Body of pancreas (tissue), 4 donors: ENCODE measurements around the gene GAB2. TPM values are rescaled to one million over a fixed set of nuclear protein-coding genes. Genes with fewer than 3 reads are reported as not detected.
A peak's percentile ranks its signal among the peaks of the same experiment; 100 is the strongest.
"Not testable (repeated sequence)": the region's sequence is repeated elsewhere in the genome, so short reads cannot be mapped to it uniquely, and the experiment has no call there.

Experiments
- ATAC-seq: fragments of 150-250 bp; one replicate; pipeline ENCODE4 v1.9.1; 2016
- DNase-seq, 4 donors: peaks; one replicate each; pipeline ENCODE4 v3.0.0-alpha.2; 2019
- H3K27ac ChIP-seq, 4 donors: fragments of 200-600 bp; sonication (generic); 1 replicate in 3 of 4; 2 replicates in 1 of 4; pipeline versions ENCODE4 v1.5.1 to v1.6.1; 2016 to 2019; ENCODE audit warnings: mild to moderate bottlenecking in 1 of 4, mixed read lengths in 1 of 4, moderate library complexity in 1 of 4
- H3K27me3 ChIP-seq, 2 donors: fragments of 200-600 bp; sonication (generic); one replicate each; pipeline ENCODE4 v1.6.0; 2016; ENCODE audit warnings: mild to moderate bottlenecking in 1 of 2
- H3K36me3 ChIP-seq, 2 donors: fragments of 200-600 bp; sonication (generic); replicated peaks in 1 of 2; 2 replicates each; pipeline ENCODE4 v1.5.1; 2016; ENCODE audit warnings: low read depth in 2 of 2; ENCODE audit not compliant: insufficient read depth in 1 of 2
- H3K4me1 ChIP-seq: fragments of 200-600 bp; sonication (generic); one replicate; pipeline ENCODE4 v1.6.0; 2016
- H3K4me3 ChIP-seq, 2 donors: fragments of 200-600 bp; sonication (generic); 1 replicate in 1 of 2; 2 replicates in 1 of 2; pipeline ENCODE4 v1.5.1; 2016 to 2019
- H3K9me3 ChIP-seq, 3 donors: fragments of 200-600 bp; sonication (generic); 1 replicate in 2 of 3; 2 replicates in 1 of 3; pipeline ENCODE4 v1.5.1; 2016
- CTCF ChIP-seq, 7 experiments: fragments of 450-650 bp in 4 of 7; fragments of 200-600 bp in 3 of 7; sonication (generic) in 3 of 7; IDR thresholded peaks; one replicate each; pipeline ENCODE4 v1.5.1; 2016 to 2019; ENCODE audit warnings: antibody characterized with exemption in 7 of 7
- POLR2A ChIP-seq, 3 donors: fragments of 450-650 bp; IDR thresholded peaks; one replicate each; pipeline ENCODE4 v1.6.1; 2016; ENCODE audit warnings: antibody characterized with exemption in 3 of 3, mild to moderate bottlenecking in 2 of 3
- WGBS, 2 donors: methylation state at CpG; one replicate each; pipeline ENCODE4 v1.1.5; 2017; 5-methylcytosine and 5-hydroxymethylcytosine counted together
- intact Hi-C: fragments of 100-400 bp; cut with DNase I; formaldehyde crosslinking; loops from one replicate; pipeline ENCODE4 v1.15.1; 2023
- total RNA-seq, 2 donors: library from RNA; depleted of rRNA; stranded (reverse); fragments of >200 nt; gene quantifications; one replicate each; pipeline ENCODE4 v1.1.0, GENCODE V29; 2016

Gene GAB2
- total RNA-seq, 2 donors from 2014 or later = 6.9 to 16.9 TPM

- WGBS, 2 donors = 31 to 32% methylated on average over 7 of the region's 7 CpGs
- Histone ChIP-seq H3K27me3 (no peaks in the 10 kb centered on the region), H3K9me3 (no peaks in the 10 kb centered on the region), H3K4me3 (no peak overlapping the region), H3K36me3 (no peaks in the 10 kb centered on the region), H3K4me1 (peaks cover 20% of the 10 kb centered on the region), H3K27ac (peak overlapping the region in 3 of 4 donors; percentile 51 to 57 (median 53))
- peak; percentile 79 for ATAC-seq
- TF ChIP-seq CTCF (IDR thresholded peaks at IDR 0.05) (no peak), POLR2A (IDR thresholded peaks at IDR 0.05) (no peak)
- DNase-seq = peak; percentile 64 to 81 (median 74)
- intact Hi-C loops = no loop called here
These were observed 140.2 kb downstream of the GAB2 start for GRCh38 chr11:78277314-78277994.

- intact Hi-C loops = no loop called here
- 95 to 96% methylated on average over 3 of the region's 3 CpGs for WGBS, 2 donors
- H3K4me3 ChIP-seq = no peak overlapping the region
- DNase-seq (no peak), ATAC-seq (no peak)
- peaks cover 20% of the 10 kb centered on the region for H3K4me1 ChIP-seq
- H3K27me3 ChIP-seq = no peaks in the 10 kb centered on the region
- H3K36me3 ChIP-seq = no peaks in the 10 kb centered on the region
- H3K27ac ChIP-seq = no peak overlapping the region
- no peak for TF ChIP-seq POLR2A (IDR thresholded peaks at IDR 0.05)
- TF ChIP-seq CTCF (IDR thresholded peaks at IDR 0.05) = no peak
- no peaks in the 10 kb centered on the region for H3K9me3 ChIP-seq
These were observed 141.3 kb downstream of the GAB2 start for GRCh38 chr11:78276311-78276710.

GRCh38 chr11:78274739-78275138 lies 142.9 kb downstream of the GAB2 start:
- no peak overlapping the region for H3K4me3 ChIP-seq
- intact Hi-C loops = no loop called here
- 55 to 62% methylated on average over 3 of the region's 3 CpGs for WGBS, 2 donors

GRCh38 chr11:78272625-78273269 lies 144.9 kb downstream of the GAB2 start:
- 88 to 96% methylated on average over 6 of the region's 6 CpGs for WGBS, 2 donors
- H3K36me3 ChIP-seq, DNase-seq, H3K9me3 ChIP-seq, H3K4me3 ChIP-seq, ATAC-seq, intact Hi-C loops, H3K27ac ChIP-seq, H3K27me3 ChIP-seq: not testable (repeated sequence)
- peaks cover 11% of the 10 kb centered on the region for H3K4me1 ChIP-seq

More at GRCh38 chr11:78274739-78275138, 142.9 kb downstream of the GAB2 start:
- H3K36me3 ChIP-seq = no peaks in the 10 kb centered on the region
- DNase-seq (no peak), ATAC-seq (no peak)
- no peaks in the 10 kb centered on the region for H3K27me3 ChIP-seq
- no peak for TF ChIP-seq POLR2A (IDR thresholded peaks at IDR 0.05)
- TF ChIP-seq CTCF (IDR thresholded peaks at IDR 0.05) = no peak
- no peak overlapping the region for H3K27ac ChIP-seq
- peaks cover 20% of the 10 kb centered on the region for H3K4me1 ChIP-seq
- H3K9me3 ChIP-seq = no peaks in the 10 kb centered on the region

- H3K36me3 ChIP-seq, H3K27me3 ChIP-seq, H3K9me3 ChIP-seq, H3K27ac ChIP-seq, ATAC-seq, H3K4me1 ChIP-seq, intact Hi-C loops, DNase-seq, H3K4me3 ChIP-seq: not testable (repeated sequence)
- WGBS, 2 donors = 82 to 90% methylated on average over 2 of the region's 2 CpGs
These were observed 145.8 kb downstream of the GAB2 start for GRCh38 chr11:78271801-78272200.
